Large intestine (tissue), 3 donors: Measurements from ENCODE around the gene EFL1. TPM values are rescaled to one million over a fixed set of nuclear protein-coding genes. Genes with fewer than 3 reads are reported as not detected.

Experiments used
- DNase-seq, 2 donors: peaks; one replicate each; pipeline versions ENCODE4 v3.0.0 to v3.0.0-alpha.2; 2013
- H3K27ac ChIP-seq: one replicate; pipeline ENCODE4 v1.5.1; 2013; ENCODE audit warnings: low read length
- H3K27me3 ChIP-seq: 2 replicates; pipeline ENCODE4 v1.6.1; 2013; ENCODE audit warnings: low read length; ENCODE audit not compliant: control insufficient read depth, insufficient read depth
- H3K36me3 ChIP-seq: 2 replicates; pipeline ENCODE4 v1.6.1; 2013; ENCODE audit warnings: low read length; ENCODE audit not compliant: control insufficient read depth, insufficient read depth
- H3K4me1 ChIP-seq: one replicate; pipeline ENCODE4 v1.6.1; 2013; ENCODE audit warnings: low read length; ENCODE audit not compliant: control insufficient read depth, insufficient read depth
- H3K4me3 ChIP-seq: one replicate; pipeline ENCODE4 v1.5.1; 2013; ENCODE audit warnings: low read length
- H3K9me3 ChIP-seq: one replicate; pipeline ENCODE4 v1.6.1; 2013; ENCODE audit warnings: mild to moderate bottlenecking, low read depth, low read length, moderate library complexity; ENCODE audit not compliant: control insufficient read depth
- WGBS: methylation state at CpG from one replicate; pipeline ENCODE4 v1.1.5; 2013; ENCODE audit warnings: low lambda C conversion rate; ENCODE audit not compliant: insufficient coverage; 5-methylcytosine and 5-hydroxymethylcytosine counted together
- polyA plus RNA-seq: library from polyadenylated mRNA; unstranded; fragments of 120-200 nt; gene quantifications from one replicate; pipeline ENCODE4 v1.2.1, GENCODE V29; 2013

Gene EFL1
- polyA plus RNA-seq, 1 donor, result 23.9 TPM

GRCh38 chr15:82165948-82166376, 96.6 kb downstream of the EFL1 start:
- Histone ChIP-seq H3K27ac (no peak overlapping the region), H3K9me3 (no peaks in the 10 kb centered on the region), H3K4me3 (no peak overlapping the region), H3K4me1 (no peaks in the 10 kb centered on the region), H3K27me3 (no peaks in the 10 kb centered on the region), H3K36me3 (peaks cover 26% of the 10 kb centered on the region)
- no CpG with 5 or more reads among the region's 1 CpG for WGBS
- DNase-seq, result no peak

GRCh38 chr15:82159922-82160321, 102.6 kb downstream of the EFL1 start:
- no peak overlapping the region for H3K4me3 ChIP-seq
- no peak for DNase-seq
- H3K36me3 ChIP-seq, result peaks cover 41% of the 10 kb centered on the region
- H3K27me3 ChIP-seq, result no peaks in the 10 kb centered on the region
- H3K27ac ChIP-seq, result no peak overlapping the region
- H3K9me3 ChIP-seq, result no peaks in the 10 kb centered on the region
- no CpG with 5 or more reads among the region's 2 CpGs for WGBS
- no peaks in the 10 kb centered on the region for H3K4me1 ChIP-seq

- Histone ChIP-seq H3K27me3 (no peaks in the 10 kb centered on the region), H3K9me3 (no peaks in the 10 kb centered on the region), H3K4me1 (no peaks in the 10 kb centered on the region), H3K36me3 (peaks cover 43% of the 10 kb centered on the region), H3K27ac (no peak overlapping the region), H3K4me3 (no peak overlapping the region)
- DNase-seq, result no peak
- WGBS, result 100% methylated on average over 1 of the region's 4 CpGs
Measured at GRCh38 chr15:82158811-82159210, 103.7 kb downstream of the EFL1 start.

GRCh38 chr15:82150645-82151044, 111.9 kb downstream of the EFL1 start:
- Histone ChIP-seq H3K27ac (no peak overlapping the region), H3K36me3 (peaks cover 20% of the 10 kb centered on the region), H3K27me3 (no peaks in the 10 kb centered on the region), H3K4me1 (no peaks in the 10 kb centered on the region), H3K4me3 (no peak overlapping the region), H3K9me3 (no peaks in the 10 kb centered on the region)
- no peak for DNase-seq
- 100% methylated on average over 1 of the region's 1 CpG for WGBS

- no CpG with 5 or more reads among the region's 8 CpGs for WGBS
- H3K27me3 ChIP-seq, result no peaks in the 10 kb centered on the region
- H3K4me1 ChIP-seq, result no peaks in the 10 kb centered on the region
- DNase-seq, result no peak
- no peak overlapping the region for H3K27ac ChIP-seq
- H3K36me3 ChIP-seq, result peaks cover 24% of the 10 kb centered on the region
- no peak overlapping the region for H3K4me3 ChIP-seq
- no peaks in the 10 kb centered on the region for H3K9me3 ChIP-seq
Measured at GRCh38 chr15:82146990-82147461, 115.5 kb downstream of the EFL1 start.

GRCh38 chr15:82146576-82146975, 116.0 kb downstream of the EFL1 start:
- H3K27ac ChIP-seq, result no peak overlapping the region
- H3K4me1 ChIP-seq, result no peaks in the 10 kb centered on the region
- peaks cover 24% of the 10 kb centered on the region for H3K36me3 ChIP-seq
- H3K27me3 ChIP-seq, result no peaks in the 10 kb centered on the region
- no peak for DNase-seq
- no peak overlapping the region for H3K4me3 ChIP-seq
- WGBS, result 86% methylated on average over 1 of the region's 3 CpGs
- H3K9me3 ChIP-seq, result no peaks in the 10 kb centered on the region

GRCh38 chr15:82143390-82144385, 118.8 kb downstream of the EFL1 start:
- Histone ChIP-seq H3K27me3 (no peaks in the 10 kb centered on the region), H3K9me3 (no peaks in the 10 kb centered on the region), H3K36me3 (peaks cover 12% of the 10 kb centered on the region), H3K27ac (no peak overlapping the region), H3K4me1 (no peaks in the 10 kb centered on the region), H3K4me3 (no peak overlapping the region)
- DNase-seq, result no peak
- 80% methylated on average over 1 of the region's 9 CpGs for WGBS

- Histone ChIP-seq H3K9me3 (no peaks in the 10 kb centered on the region), H3K27me3 (no peaks in the 10 kb centered on the region), H3K36me3 (peaks cover 28% of the 10 kb centered on the region), H3K27ac (no peak overlapping the region), H3K4me3 (no peak overlapping the region), H3K4me1 (no peaks in the 10 kb centered on the region)
- 48% methylated on average over 2 of the region's 2 CpGs for WGBS
- no peak for DNase-seq
Measured at GRCh38 chr15:82140886-82141285, 121.6 kb downstream of the EFL1 start.

- peak in 1 of 2 donors; percentile 22 for DNase-seq
- Histone ChIP-seq H3K4me3 (no peak overlapping the region), H3K36me3 (peaks cover 32% of the 10 kb centered on the region), H3K9me3 (no peaks in the 10 kb centered on the region), H3K27me3 (no peaks in the 10 kb centered on the region), H3K27ac (no peak overlapping the region), H3K4me1 (no peaks in the 10 kb centered on the region)
- 20% methylated on average over 1 of the region's 5 CpGs for WGBS
Measured at GRCh38 chr15:82139823-82140268, 122.7 kb downstream of the EFL1 start.

GRCh38 chr15:82138306-82138705, 124.2 kb downstream of the EFL1 start:
- Histone ChIP-seq H3K4me1 (no peaks in the 10 kb centered on the region), H3K4me3 (no peak overlapping the region), H3K9me3 (no peaks in the 10 kb centered on the region), H3K27ac (no peak overlapping the region), H3K27me3 (no peaks in the 10 kb centered on the region), H3K36me3 (peaks cover 34% of the 10 kb centered on the region)
- no peak for DNase-seq
